Cardiac atrium fibroblast (primary cell): ENCODE measurements around the gene GALNT8. TPM values are rescaled to one million over a fixed set of nuclear protein-coding genes. Genes with fewer than 3 reads are reported as not detected.

ENCODE experiments used
- total RNA-seq: library from RNA; depleted of rRNA; stranded (reverse); fragments of >200 nt; gene quantifications from 2 replicates; pipeline ENCODE4 v1.2.3, GENCODE V29; 2015

Gene GALNT8, protein sequence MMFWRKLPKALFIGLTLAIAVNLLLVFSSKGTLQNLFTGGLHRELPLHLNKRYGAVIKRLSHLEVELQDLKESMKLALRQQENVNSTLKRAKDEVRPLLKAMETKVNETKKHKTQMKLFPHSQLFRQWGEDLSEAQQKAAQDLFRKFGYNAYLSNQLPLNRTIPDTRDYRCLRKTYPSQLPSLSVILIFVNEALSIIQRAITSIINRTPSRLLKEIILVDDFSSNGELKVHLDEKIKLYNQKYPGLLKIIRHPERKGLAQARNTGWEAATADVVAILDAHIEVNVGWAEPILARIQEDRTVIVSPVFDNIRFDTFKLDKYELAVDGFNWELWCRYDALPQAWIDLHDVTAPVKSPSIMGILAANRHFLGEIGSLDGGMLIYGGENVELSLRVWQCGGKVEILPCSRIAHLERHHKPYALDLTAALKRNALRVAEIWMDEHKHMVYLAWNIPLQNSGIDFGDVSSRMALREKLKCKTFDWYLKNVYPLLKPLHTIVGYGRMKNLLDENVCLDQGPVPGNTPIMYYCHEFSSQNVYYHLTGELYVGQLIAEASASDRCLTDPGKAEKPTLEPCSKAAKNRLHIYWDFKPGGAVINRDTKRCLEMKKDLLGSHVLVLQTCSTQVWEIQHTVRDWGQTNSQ
- under 0.01 TPM in 1 of 2 replicates, not detected in the other for total RNA-seq

DNA sequence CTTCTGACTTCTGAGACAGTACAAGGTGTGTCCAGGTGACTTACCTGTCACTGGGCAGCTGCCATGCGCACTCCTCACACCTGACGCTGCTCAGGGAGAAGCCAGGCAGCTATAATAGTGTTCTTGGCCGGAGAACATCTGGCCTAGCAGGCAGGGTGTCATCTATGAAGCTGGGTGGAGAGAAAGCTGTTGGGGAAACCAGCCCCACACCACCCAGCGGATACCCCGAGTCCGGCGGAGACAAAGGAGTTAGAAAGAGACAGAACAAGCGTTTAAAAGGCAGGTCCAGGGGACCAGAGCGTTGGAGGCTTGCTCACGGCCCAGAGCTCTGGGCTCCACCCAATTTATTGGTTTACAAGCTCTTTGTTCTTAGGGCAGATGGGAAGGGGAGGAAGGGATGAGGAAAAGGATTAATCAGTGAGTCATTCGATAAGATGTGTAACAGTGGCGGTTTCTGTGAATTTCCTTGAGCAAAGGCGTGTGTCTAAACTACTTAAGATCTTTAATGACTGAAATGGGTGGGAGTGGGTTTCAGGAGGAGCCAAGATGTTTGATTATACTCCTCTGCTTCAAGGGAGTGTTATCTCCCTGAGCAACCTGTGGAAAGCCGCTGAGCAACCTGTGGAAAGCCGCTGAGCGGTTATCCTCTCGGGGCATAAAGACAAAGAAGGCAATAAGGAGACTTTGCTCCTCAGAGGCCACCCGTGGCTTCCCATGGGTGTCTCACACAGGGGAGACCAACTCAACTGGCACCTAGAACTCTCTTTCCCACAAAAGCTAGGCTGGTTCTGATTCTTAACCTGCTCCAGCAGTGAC, at the start of gene GALNT8:
Gene GALNT8 (plus strand): TSS at position 580 of the 816 bp plus-strand sequence. CDS start 278 bp downstream, outside the sequence.

Other genes starting within 250 kb of the GALNT8 start
- 2.2 and 6.5 TPM in 2 replicates for gene RAD51AP1, start 181.5 kb upstream of the GALNT8 start, total RNA-seq
- 38.8 and 58.3 TPM in 2 replicates for gene DYRK4, start 158.2 kb upstream of the GALNT8 start, total RNA-seq
- 0.16 and 0.18 TPM in 2 replicates for gene AKAP3, start 71.3 kb upstream of the GALNT8 start, total RNA-seq
- gene NDUFA9, start 71.3 kb upstream of the GALNT8 start, total RNA-seq, result 25.6 and 40.7 TPM in 2 replicates
- gene KCNA1, start 189.5 kb downstream of the GALNT8 start, total RNA-seq, result not detected in 2 replicates